ENCODE data around the gene HK3.

DNA sequence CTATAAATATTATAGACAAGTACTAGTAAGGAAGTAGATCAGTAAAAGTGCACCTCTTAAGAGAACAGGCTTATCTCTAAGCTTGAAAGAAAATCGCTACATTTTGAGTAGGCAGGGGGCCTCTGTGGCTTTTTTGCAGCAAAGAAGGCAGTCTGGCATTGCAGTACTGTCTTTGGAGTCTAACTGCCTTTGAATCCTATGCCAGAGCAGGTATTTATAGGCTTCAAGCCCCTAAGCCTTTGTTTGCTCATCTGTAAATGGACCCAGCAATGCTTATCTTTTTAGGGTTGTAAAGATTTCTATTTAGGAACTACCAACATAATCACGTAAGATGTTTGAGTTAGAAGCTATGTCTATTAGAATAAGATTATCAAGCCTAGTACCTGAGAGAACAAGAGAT, 23.7 kb upstream of the HK3 start:
- TF ChIP-seq EGR1 (IDR thresholded peaks at IDR 0.05; ENCODE audit: borderline replicate concordance, low read depth, low read length) (no peak), RFX5 (IDR thresholded peaks at IDR 0.05; ENCODE audit: borderline replicate concordance, low read depth, low read length) (no peak), POLR2AphosphoS5 (IDR thresholded peaks at IDR 0.05; ENCODE audit: low read depth, low read length) (no peak), GABPA (IDR thresholded peaks at IDR 0.05; ENCODE audit: borderline replicate concordance, insufficient read depth, low read length) (no peak), CHD2 (IDR thresholded peaks at IDR 0.05; ENCODE audit: low read length) (no peak), SIX5 (IDR thresholded peaks at IDR 0.05; ENCODE audit: low read depth, low read length) (no peak), RAD21 (IDR thresholded peaks at IDR 0.05 in 1 of 2, conservative IDR thresholded peaks at IDR 0.05 in 1 of 2; ENCODE audit: low read depth in 2 of 2, low read length in 2 of 2) (no peak), TEAD4 (IDR thresholded peaks at IDR 0.05; ENCODE audit: low read depth, low read length) (no peak)
- TF ChIP-seq, protein P1, sequence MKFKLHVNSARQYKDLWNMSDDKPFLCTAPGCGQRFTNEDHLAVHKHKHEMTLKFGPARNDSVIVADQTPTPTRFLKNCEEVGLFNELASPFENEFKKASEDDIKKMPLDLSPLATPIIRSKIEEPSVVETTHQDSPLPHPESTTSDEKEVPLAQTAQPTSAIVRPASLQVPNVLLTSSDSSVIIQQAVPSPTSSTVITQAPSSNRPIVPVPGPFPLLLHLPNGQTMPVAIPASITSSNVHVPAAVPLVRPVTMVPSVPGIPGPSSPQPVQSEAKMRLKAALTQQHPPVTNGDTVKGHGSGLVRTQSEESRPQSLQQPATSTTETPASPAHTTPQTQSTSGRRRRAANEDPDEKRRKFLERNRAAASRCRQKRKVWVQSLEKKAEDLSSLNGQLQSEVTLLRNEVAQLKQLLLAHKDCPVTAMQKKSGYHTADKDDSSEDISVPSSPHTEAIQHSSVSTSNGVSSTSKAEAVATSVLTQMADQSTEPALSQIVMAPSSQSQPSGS (IDR thresholded peaks at IDR 0.05; ENCODE audit: low read length), result no peak
- TF ChIP-seq, protein P2, sequence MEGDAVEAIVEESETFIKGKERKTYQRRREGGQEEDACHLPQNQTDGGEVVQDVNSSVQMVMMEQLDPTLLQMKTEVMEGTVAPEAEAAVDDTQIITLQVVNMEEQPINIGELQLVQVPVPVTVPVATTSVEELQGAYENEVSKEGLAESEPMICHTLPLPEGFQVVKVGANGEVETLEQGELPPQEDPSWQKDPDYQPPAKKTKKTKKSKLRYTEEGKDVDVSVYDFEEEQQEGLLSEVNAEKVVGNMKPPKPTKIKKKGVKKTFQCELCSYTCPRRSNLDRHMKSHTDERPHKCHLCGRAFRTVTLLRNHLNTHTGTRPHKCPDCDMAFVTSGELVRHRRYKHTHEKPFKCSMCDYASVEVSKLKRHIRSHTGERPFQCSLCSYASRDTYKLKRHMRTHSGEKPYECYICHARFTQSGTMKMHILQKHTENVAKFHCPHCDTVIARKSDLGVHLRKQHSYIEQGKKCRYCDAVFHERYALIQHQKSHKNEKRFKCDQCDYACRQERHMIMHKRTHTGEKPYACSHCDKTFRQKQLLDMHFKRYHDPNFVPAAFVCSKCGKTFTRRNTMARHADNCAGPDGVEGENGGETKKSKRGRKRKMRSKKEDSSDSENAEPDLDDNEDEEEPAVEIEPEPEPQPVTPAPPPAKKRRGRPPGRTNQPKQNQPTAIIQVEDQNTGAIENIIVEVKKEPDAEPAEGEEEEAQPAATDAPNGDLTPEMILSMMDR (IDR thresholded peaks at IDR 0.05; ENCODE audit: control extremely low read depth in 1 of 3, insufficient read depth in 1 of 3, low read depth in 1 of 3, low read length in 3 of 3), result no peak
- TF ChIP-seq, protein P3, sequence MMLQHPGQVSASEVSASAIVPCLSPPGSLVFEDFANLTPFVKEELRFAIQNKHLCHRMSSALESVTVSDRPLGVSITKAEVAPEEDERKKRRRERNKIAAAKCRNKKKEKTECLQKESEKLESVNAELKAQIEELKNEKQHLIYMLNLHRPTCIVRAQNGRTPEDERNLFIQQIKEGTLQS (IDR thresholded peaks at IDR 0.05; ENCODE audit: insufficient read depth, low read depth, low read length), result no peak

All from H1 (cell line).